ENCODE data around the gene SLC4A7.

GRCh38 chr3:27501759-27502158, 17.6 kb upstream of the SLC4A7 start:
- TF ChIP-seq PBX3 (IDR thresholded peaks at IDR 0.05) (no peak), YY1 (IDR thresholded peaks at IDR 0.05; ENCODE audit: low read depth) (no peak), TAF1 (IDR thresholded peaks at IDR 0.05; ENCODE audit: borderline replicate concordance, low read depth, low read length) (no peak), EZH2phosphoT487 (IDR thresholded peaks at IDR 0.05; ENCODE audit: borderline replicate concordance, low read depth) (no peak), RFX5 (IDR thresholded peaks at IDR 0.05; ENCODE audit: low read length) (no peak), POLR2AphosphoS5 (IDR thresholded peaks at IDR 0.05; ENCODE audit: low read depth, low read length) (no peak), FOXM1 (IDR thresholded peaks at IDR 0.05; ENCODE audit: low read depth) (no peak), EP300 (IDR thresholded peaks at IDR 0.05; ENCODE audit: borderline replicate concordance in 1 of 2, low read depth in 1 of 2, low read length in 1 of 2) (no peak), GABPA (IDR thresholded peaks at IDR 0.05; ENCODE audit: low read depth) (no peak)
- TF ChIP-seq, protein P1, sequence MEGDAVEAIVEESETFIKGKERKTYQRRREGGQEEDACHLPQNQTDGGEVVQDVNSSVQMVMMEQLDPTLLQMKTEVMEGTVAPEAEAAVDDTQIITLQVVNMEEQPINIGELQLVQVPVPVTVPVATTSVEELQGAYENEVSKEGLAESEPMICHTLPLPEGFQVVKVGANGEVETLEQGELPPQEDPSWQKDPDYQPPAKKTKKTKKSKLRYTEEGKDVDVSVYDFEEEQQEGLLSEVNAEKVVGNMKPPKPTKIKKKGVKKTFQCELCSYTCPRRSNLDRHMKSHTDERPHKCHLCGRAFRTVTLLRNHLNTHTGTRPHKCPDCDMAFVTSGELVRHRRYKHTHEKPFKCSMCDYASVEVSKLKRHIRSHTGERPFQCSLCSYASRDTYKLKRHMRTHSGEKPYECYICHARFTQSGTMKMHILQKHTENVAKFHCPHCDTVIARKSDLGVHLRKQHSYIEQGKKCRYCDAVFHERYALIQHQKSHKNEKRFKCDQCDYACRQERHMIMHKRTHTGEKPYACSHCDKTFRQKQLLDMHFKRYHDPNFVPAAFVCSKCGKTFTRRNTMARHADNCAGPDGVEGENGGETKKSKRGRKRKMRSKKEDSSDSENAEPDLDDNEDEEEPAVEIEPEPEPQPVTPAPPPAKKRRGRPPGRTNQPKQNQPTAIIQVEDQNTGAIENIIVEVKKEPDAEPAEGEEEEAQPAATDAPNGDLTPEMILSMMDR (IDR thresholded peaks at IDR 0.05): no peak

Measured in SK-N-SH (cell line).